Endothelial cell of umbilical vein (primary cell): ENCODE results near the gene CHD9NB.

ENCODE experiments used
- CTCF ChIP-seq, 2 donors: IDR thresholded peaks; 1 replicate in 1 of 2; 2 replicates in 1 of 2; pipeline ENCODE4 v1.5.1; 2011; ENCODE audit warnings: low read length in 2 of 2, mild to moderate bottlenecking in 2 of 2, moderate library complexity in 2 of 2, control low read depth in 1 of 2, inconsistent platforms in 1 of 2, low read depth in 1 of 2; ENCODE audit not compliant: insufficient read depth in 1 of 2; ENCODE audit errors: extremely low read depth in 1 of 2
- EZH2 ChIP-seq: IDR thresholded peaks from 2 replicates; pipeline ENCODE4 v1.6.1; 2012; ENCODE audit warnings: borderline replicate concordance, low read depth, mild to moderate bottlenecking, moderate library complexity, low read length, inconsistent platforms; ENCODE audit not compliant: severe bottlenecking
- GATA2 ChIP-seq: IDR thresholded peaks from 2 replicates; pipeline ENCODE4 v1.7.0; 2011; ENCODE audit warnings: low read depth, mild to moderate bottlenecking, moderate library complexity, mixed read lengths, low read length; ENCODE audit not compliant: insufficient read length, insufficient read depth
- JUN ChIP-seq: IDR thresholded peaks from 2 replicates; pipeline ENCODE4 v1.6.1; 2011; ENCODE audit warnings: borderline replicate concordance, low read depth; ENCODE audit not compliant: insufficient read length, insufficient read depth
- MYC ChIP-seq: IDR thresholded peaks from one replicate; pipeline ENCODE4 v1.6.1; 2011; ENCODE audit warnings: mild to moderate bottlenecking, low read depth, low read length
- POLR2A ChIP-seq: IDR thresholded peaks from 2 replicates; pipeline ENCODE4 v1.6.1; 2012; ENCODE audit warnings: low read depth, mild to moderate bottlenecking, control low read depth, low read length
- POLR2AphosphoS5 ChIP-seq: IDR thresholded peaks from 2 replicates; pipeline ENCODE4 v1.6.1; 2012; ENCODE audit warnings: low read depth, mild to moderate bottlenecking, control low read depth, low read length, moderate library complexity; ENCODE audit not compliant: insufficient read depth

- TF ChIP-seq CTCF (IDR thresholded peaks at IDR 0.05; ENCODE audit: extremely low read depth in 1 of 2, insufficient read depth in 1 of 2, low read depth in 1 of 2, low read length in 2 of 2): no peak
- no peak for TF ChIP-seq EZH2
- TF ChIP-seq POLR2A: no peak
- no peak for TF ChIP-seq POLR2AphosphoS5
- TF ChIP-seq MYC: no peak
- no peak for TF ChIP-seq JUN
- TF ChIP-seq GATA2: no peak
These were observed 28.7 kb downstream of the CHD9NB start for GRCh38 chr16:53024045-53024444.
